Heart right ventricle (tissue), 16 donors: Measurements from ENCODE around the gene DTX2. TPM values are rescaled to one million over a fixed set of nuclear protein-coding genes. Genes with fewer than 3 reads are reported as not detected.
"Not testable (repeated sequence)": the region's sequence is repeated elsewhere in the genome, so short reads cannot be mapped to it uniquely, and the experiment has no call there.

Experiments
- ATAC-seq, 8 donors: fragments of 200-7000 bp; cut with Tn5 transposase; one replicate each; pipeline ENCODE4 v1.9.1; 2020; ENCODE audit warnings: mild to moderate bottlenecking in 8 of 8, moderate library complexity in 8 of 8, moderate number of reproducible peaks in 1 of 8
- DNase-seq, 2 donors: peaks; one replicate each; pipeline ENCODE4 v3.0.0-alpha.2; 2020
- H3K27ac ChIP-seq, 10 donors: fragments of 200-600 bp; sonication (generic) in 2 of 10; one replicate each; pipeline versions ENCODE4 v1.5.0 to v1.8.0; 2020 to 2022; ENCODE audit warnings: mild to moderate bottlenecking in 3 of 10
- H3K27me3 ChIP-seq, 7 donors: fragments of 200-600 bp; one replicate each; pipeline ENCODE4 v1.8.0; 2021 to 2022; ENCODE audit warnings: mild to moderate bottlenecking in 2 of 7
- H3K36me3 ChIP-seq, 9 donors: fragments of 200-600 bp; sonication (generic) in 1 of 9; one replicate each; pipeline versions ENCODE4 v1.5.0 to v1.8.0; 2020 to 2022; ENCODE audit warnings: mild to moderate bottlenecking in 2 of 9
- H3K4me1 ChIP-seq, 9 donors: fragments of 200-600 bp; sonication (generic) in 1 of 9; one replicate each; pipeline versions ENCODE4 v1.5.0 to v1.8.0; 2020 to 2022; ENCODE audit warnings: mild to moderate bottlenecking in 4 of 9
- H3K4me3 ChIP-seq, 10 donors: fragments of 200-600 bp; sonication (generic) in 2 of 10; one replicate each; pipeline versions ENCODE4 v1.5.0 to v1.8.0; 2020 to 2022; ENCODE audit warnings: mild to moderate bottlenecking in 7 of 10, moderate library complexity in 2 of 10
- H3K9me3 ChIP-seq, 11 donors: fragments of 200-600 bp in 10 of 11; sonication (generic) in 2 of 11; one replicate each; pipeline versions ENCODE4 v1.5.0 to v1.8.0; 2013 to 2022; ENCODE audit warnings: mild to moderate bottlenecking in 2 of 11, control low read depth in 1 of 11, moderate library complexity in 1 of 11
- WGBS, 2 donors: extraction: QIAGEN DNeasy Blood & Tissue Kit; methylation state at CpG; one replicate each; pipeline ENCODE4 v1.1.7; 2013; ENCODE audit warnings: inconsistent platforms in 1 of 2; 5-methylcytosine and 5-hydroxymethylcytosine counted together
- intact Hi-C, 10 donors: fragments of 100-400 bp; cut with DNase I; formaldehyde crosslinking; loops; one replicate each; pipeline versions ENCODE4 v1.11.1 to v1.14.2; 2022
- polyA plus RNA-seq, 2 donors: library from polyadenylated mRNA; stranded (reverse); fragments of 200-250 nt; gene quantifications; one replicate each; pipeline ENCODE4 v1.2.3, GENCODE V29; 2013
- total RNA-seq, 10 donors: library from RNA; stranded (reverse); fragmentation: NEBNext Ultra II Directional in 3 of 10; extraction: Animal tissue kit (Norgen Biotek cat#: 25700) in 3 of 10; gene quantifications; one replicate each; pipeline versions ENCODE4 v1.2.1 to v1.2.4, GENCODE V29; 2021 to 2023
- TF ChIP-seq, protein P1 (sequence below), 9 donors: fragments of 200-600 bp; sonication (generic) in 2 of 9; IDR thresholded peaks; one replicate each; pipeline versions ENCODE4 v1.5.0 to v1.8.0; 2021 to 2022; ENCODE audit warnings: antibody characterized with exemption in 9 of 9, mild to moderate bottlenecking in 5 of 9, moderate library complexity in 1 of 9
- donor health status: Arrhythmogenic right ventricular cardiomyopathy.
- donor health status: ischemic (EF 13 %, LVEDD 7.1; RV severe dilation, severe dysfunction).
- donor health status: healthy with polysubstance abuse.
- donor health status: DM: no; HTN: yes; CAD: no.
- donor health status: DM: no; HTN: no; CAD: no.
- donor health status: ischemic (EF 25% LVEDD 6.9; RV normal size, moderate dysfunction).
- donor health status: ischemic (EF 25% LVEDD 5.7; RV mildly dilated, moderate dysfunction).
- donor health status: healthy.
- donor health status: DM: yes; HTN: yes; CAD: no.
- donor health status: Ischemic cardiomyopathy.
- donor health status: ischemic (EF 35%, LVEDD 5.7; RV mildly dilated, moderate dysfunction).
- donor health status: nonischemic (EF 11% LVEDD 7.7; RV severe dilation, severe dysfunction).
- donor health status: DM: yes; HTN: yes; CAD: no.
- donor health status: PGD.
- donor health status: ischemic (EF 29% LVEDD 5.4; RV normal size, mild dysfunction).
- donor health status: nonischemic (EF 23%, LVEDD 6.1; RV moderate dilation, normal function).

The DTX2 gene
- total and polyA plus RNA-seq, 12 donors: 5.8 to 23.4 (median 8.6) TPM

DNA sequence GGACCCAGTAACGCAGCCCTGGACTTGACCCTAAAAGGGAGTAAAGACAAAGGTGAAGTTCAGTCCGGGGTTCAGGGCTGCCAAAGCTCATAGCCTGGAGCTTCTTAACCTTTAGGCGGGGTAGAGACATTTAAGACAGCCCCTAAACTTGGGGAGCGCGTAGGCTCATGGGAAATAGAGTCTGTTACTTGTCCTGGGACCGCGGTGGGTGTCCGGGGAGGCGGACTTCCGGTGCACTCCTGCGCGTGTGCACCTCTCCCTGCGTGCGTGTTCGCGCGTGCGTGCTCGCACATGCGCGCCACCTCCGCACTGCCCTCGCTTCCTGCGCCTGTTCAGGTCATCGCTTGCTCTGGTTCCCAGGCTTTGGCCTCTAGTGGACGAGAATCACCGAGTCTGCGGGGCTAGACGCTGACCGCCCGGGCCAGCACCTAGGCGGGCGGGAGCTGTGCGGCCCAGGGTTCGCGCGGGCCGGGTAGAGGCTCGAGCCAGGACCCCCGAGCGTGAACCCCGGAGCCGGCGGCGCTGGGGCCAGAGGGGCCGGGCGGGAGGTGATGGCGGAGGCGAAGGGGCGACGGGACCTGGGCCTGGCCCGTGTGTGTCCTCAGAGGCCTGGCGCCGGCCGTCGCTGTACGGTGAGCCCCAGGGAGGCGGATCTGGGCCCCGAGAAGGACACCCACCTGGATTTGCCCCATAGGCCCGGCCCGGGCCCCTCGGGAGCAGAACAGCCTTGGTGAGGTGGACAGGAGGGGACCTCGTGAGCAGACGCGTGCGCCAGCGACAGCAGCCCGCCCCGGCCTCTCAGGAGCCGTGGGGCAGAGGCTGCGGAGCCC lies 87.7 kb downstream of the DTX2 start:
- DNase-seq (peak; percentile 88 to 91), ATAC-seq (peak; percentile 100)
- Histone ChIP-seq H3K4me1 (peaks cover 0 to 15% (median 2%) of the 10 kb centered on the region in 9 donors), H3K36me3 (peaks cover 0 to 14% (median 0%) of the 10 kb centered on the region in 9 donors), H3K27ac (peak overlapping the region; percentile 91 to 98 (median 96)), H3K4me3 (peak overlapping the region; percentile 79 to 99 (median 92))
- TF ChIP-seq, protein P1, sequence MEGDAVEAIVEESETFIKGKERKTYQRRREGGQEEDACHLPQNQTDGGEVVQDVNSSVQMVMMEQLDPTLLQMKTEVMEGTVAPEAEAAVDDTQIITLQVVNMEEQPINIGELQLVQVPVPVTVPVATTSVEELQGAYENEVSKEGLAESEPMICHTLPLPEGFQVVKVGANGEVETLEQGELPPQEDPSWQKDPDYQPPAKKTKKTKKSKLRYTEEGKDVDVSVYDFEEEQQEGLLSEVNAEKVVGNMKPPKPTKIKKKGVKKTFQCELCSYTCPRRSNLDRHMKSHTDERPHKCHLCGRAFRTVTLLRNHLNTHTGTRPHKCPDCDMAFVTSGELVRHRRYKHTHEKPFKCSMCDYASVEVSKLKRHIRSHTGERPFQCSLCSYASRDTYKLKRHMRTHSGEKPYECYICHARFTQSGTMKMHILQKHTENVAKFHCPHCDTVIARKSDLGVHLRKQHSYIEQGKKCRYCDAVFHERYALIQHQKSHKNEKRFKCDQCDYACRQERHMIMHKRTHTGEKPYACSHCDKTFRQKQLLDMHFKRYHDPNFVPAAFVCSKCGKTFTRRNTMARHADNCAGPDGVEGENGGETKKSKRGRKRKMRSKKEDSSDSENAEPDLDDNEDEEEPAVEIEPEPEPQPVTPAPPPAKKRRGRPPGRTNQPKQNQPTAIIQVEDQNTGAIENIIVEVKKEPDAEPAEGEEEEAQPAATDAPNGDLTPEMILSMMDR (IDR thresholded peaks at IDR 0.05): peak in 2 of 9 donors; percentile 7 to 8
- H3K9me3 ChIP-seq, H3K27me3 ChIP-seq, intact Hi-C loops: not testable (repeated sequence)
- 0% methylated on average over 63 to 67 of the region's 71 CpGs for WGBS, 2 donors

DNA sequence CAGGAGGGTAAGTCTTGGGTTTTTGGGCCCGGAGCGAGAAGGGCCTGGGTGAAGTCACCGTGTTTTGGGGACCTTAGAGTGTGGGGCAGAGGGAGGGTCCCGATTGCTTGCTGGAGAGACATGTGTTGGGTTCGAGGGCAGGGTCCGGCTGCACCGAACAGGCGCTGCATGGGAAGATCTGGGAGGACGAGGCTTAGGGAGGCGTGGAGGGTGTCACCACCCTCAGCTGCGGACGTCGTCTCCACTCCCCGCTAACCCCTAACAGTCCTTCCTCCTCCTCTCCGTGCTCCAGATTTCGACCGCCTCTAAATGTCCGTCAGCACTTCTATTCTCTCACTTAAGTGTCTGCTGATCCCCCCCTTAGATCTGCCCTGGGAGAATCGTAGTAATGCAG lies 88.3 kb downstream of the DTX2 start:
- WGBS, 2 donors: 0 to 1% methylated on average over 18 to 19 of the region's 19 CpGs
- Histone ChIP-seq H3K36me3 (peaks cover 0 to 21% (median 0%) of the 10 kb centered on the region in 9 donors), H3K27ac (peak overlapping the region; percentile 91 to 98 (median 96)), H3K4me1 (peaks cover 0 to 15% (median 2%) of the 10 kb centered on the region in 9 donors), H3K4me3 (peak overlapping the region; percentile 79 to 99 (median 92))
- DNase-seq: peak in 1 of 2 donors; percentile 3
- intact Hi-C loops, H3K27me3 ChIP-seq, H3K9me3 ChIP-seq: not testable (repeated sequence)
- peak in 1 of 8 donors; percentile 18 for ATAC-seq

DNA sequence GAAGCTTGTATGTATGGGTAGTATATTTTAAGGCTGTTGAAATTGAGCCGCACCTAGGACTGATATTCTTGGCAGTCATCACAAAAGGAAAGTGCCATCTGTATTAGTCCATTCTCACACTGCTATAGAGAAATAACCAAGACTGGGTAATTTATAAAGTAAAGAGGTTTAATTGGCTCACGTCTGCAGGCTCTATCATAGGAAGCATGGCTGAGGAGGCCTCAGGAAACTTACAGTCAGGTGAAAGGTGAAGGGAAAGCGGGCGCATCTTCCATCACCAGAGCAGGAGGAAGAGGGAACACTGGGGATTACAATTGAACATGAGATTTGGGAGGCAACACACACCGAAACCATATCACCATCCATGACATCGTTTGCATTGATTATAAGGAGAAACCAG lies 90.5 kb downstream of the DTX2 start:
- H3K9me3 ChIP-seq, DNase-seq, intact Hi-C loops, H3K27ac ChIP-seq, H3K27me3 ChIP-seq, ATAC-seq, H3K4me3 ChIP-seq: not testable (repeated sequence)
- 90 to 98% methylated on average over 5 to 6 of the region's 6 CpGs for WGBS, 2 donors
- Histone ChIP-seq H3K4me1 (peaks cover 0 to 17% (median 3%) of the 10 kb centered on the region in 9 donors), H3K36me3 (peaks cover 0 to 34% (median 0%) of the 10 kb centered on the region in 9 donors)

Other genes starting within 250 kb of the DTX2 start
- 1,000 to 10,000 TPM; 1,266 to 2,631 (median 2,034) TPM for gene HSPB1, start 159.0 kb upstream of the DTX2 start, total RNA-seq
- gene HSPB1, start 159.0 kb upstream of the DTX2 start, polyA plus RNA-seq: 1,000 to 10,000 TPM; 2,522 to 6,886 TPM
- gene YWHAG, start 102.7 kb upstream of the DTX2 start, total RNA-seq: 100 to 1,000 TPM; 193 to 262 (median 207) TPM
- gene YWHAG, start 102.7 kb upstream of the DTX2 start, polyA plus RNA-seq: 10 to 100 TPM; 63.7 to 88.0 TPM
- 1 to 10 TPM in 3 of 10 donors, under 1 TPM in 7; 0.24 to 1.3 (median 0.65) TPM for gene SSC4D, start 52.0 kb upstream of the DTX2 start, total RNA-seq
- 1 to 10 TPM in 1 of 2 donors, under 1 TPM in 1; 0.99 to 1.9 TPM for gene SSC4D, start 52.0 kb upstream of the DTX2 start, polyA plus RNA-seq
- 1 to 10 TPM in 4 of 10 donors, not detected in 6; 1.3 to 5.7 (median 1.4) TPM for gene ZP3, start 36.8 kb upstream of the DTX2 start, total RNA-seq
- gene ZP3, start 36.8 kb upstream of the DTX2 start, polyA plus RNA-seq: 1 to 10 TPM in 1 of 2 donors, under 1 TPM in 1; 0.77 to 4.2 TPM
- gene UPK3B, start 48.8 kb downstream of the DTX2 start, total RNA-seq: 1 to 10 TPM in 1 of 10 donors, under 1 TPM in 7, not detected in 2; 0.24 to 2.7 (median 0.65) TPM
- gene UPK3B, start 48.8 kb downstream of the DTX2 start, polyA plus RNA-seq: under 1 TPM in 1 of 2 donors, not detected in 1; 0.09 TPM
- under 1 TPM in 3 of 10 donors, not detected in 7; 0.17 to 0.57 (median 0.54) TPM for gene SPDYE16, start 81.6 kb downstream of the DTX2 start, total RNA-seq
- under 1 TPM; 0.06 to 0.22 TPM for gene SPDYE16, start 81.6 kb downstream of the DTX2 start, polyA plus RNA-seq
- 10 to 100 TPM in 2 of 10 donors, 1 to 10 TPM in 8; 3.5 to 14.9 (median 6.2) TPM for gene POMZP3, start 165.6 kb downstream of the DTX2 start, total RNA-seq
- gene POMZP3, start 165.6 kb downstream of the DTX2 start, polyA plus RNA-seq: 10 to 100 TPM in 1 of 2 donors, 1 to 10 TPM in 1; 9.9 to 14.5 TPM